ENCODE data around the gene FLYWCH2. TPM values are rescaled to one million over a fixed set of nuclear protein-coding genes. Genes with fewer than 3 reads are reported as not detected.

FLYWCH2 gene
- total and polyA plus RNA-seq, 2 of the 13 experiments (the other 11 are each of a cell fraction or from before 2014, with no cell fraction given) = 16.9 to 19.8 TPM

DNA sequence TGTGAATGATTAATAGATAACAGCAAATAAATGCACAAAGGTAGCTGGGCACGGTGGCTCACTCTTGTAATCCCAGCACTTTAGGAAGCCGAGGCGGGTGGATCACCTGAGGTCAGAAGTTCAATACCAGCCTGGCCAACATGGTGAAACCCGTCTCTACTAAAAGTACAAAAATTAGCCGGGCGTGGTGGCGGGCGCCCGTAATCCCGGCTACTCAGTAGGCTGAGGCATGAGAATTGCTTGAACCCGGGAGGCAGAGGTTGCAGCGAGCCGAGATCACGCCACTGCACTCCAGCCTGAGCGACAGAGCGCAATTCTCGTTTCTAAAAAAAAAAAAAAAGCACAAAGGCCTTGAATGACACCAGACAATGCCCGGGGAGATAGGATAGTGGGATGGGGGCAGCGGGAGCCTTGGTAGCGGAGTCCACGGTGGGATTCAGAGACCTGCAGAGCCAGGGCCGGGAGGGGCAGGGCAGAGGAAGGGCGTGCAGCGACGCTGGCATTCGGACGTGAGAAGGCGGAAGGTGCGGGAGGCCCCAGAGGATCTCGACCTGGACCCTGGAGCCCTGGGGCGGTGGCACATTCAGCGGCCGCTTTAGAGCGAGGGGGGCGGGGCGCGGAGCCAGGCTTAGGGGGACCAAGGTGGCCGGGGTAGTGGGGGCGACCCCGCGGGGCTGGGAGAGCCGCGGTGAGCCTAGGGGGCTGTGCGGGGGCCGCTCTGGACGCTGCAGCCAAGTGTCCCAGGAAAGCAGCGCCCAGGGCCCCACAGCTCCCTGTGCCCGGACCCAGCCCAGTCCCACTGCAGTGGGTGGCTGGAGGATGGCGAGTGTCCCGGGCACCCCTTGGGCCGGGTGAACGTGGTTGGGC, 999 bp upstream of the FLYWCH2 start (continued):
- TF ChIP-seq, protein P1, sequence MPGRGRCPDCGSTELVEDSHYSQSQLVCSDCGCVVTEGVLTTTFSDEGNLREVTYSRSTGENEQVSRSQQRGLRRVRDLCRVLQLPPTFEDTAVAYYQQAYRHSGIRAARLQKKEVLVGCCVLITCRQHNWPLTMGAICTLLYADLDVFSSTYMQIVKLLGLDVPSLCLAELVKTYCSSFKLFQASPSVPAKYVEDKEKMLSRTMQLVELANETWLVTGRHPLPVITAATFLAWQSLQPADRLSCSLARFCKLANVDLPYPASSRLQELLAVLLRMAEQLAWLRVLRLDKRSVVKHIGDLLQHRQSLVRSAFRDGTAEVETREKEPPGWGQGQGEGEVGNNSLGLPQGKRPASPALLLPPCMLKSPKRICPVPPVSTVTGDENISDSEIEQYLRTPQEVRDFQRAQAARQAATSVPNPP (CRISPR knock-in tag; IDR thresholded peaks at IDR 0.05) = no peak
- TF ChIP-seq POLR2AphosphoS5 (IDR thresholded peaks at IDR 0.05; ENCODE audit: low read depth, low read length) = peak; percentile 47; the same call in 1 of the 2 replicates
- no peak for TF ChIP-seq ETV5 (CRISPR knock-in tag; IDR thresholded peaks at IDR 0.05; ENCODE audit: borderline replicate concordance)
- no peak for TF ChIP-seq MLLT10 (CRISPR knock-in tag; IDR thresholded peaks at IDR 0.05)
- TF ChIP-seq ZSCAN22 (CRISPR knock-in tag; IDR thresholded peaks at IDR 0.05) = no peak
- no peak for TF ChIP-seq BHLHE40 (IDR thresholded peaks at IDR 0.05; ENCODE audit: low read length)
- TF ChIP-seq, protein P2, sequence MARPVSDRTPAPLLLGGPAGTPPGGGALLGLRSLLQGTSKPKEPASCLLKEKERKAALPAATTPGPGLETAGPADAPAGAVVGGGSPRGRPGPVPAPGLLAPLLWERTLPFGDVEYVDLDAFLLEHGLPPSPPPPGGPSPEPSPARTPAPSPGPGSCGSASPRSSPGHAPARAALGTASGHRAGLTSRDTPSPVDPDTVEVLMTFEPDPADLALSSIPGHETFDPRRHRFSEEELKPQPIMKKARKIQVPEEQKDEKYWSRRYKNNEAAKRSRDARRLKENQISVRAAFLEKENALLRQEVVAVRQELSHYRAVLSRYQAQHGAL (CRISPR knock-in tag; IDR thresholded peaks at IDR 0.05; ENCODE audit: not compliant biosample characterization) = no peak
- no peak for TF ChIP-seq SRF (IDR thresholded peaks at IDR 0.05; ENCODE audit: low read depth, low read length)
- TF ChIP-seq ZNF350 (CRISPR knock-in tag; IDR thresholded peaks at IDR 0.05; ENCODE audit: borderline replicate concordance, low read depth) = no peak
- TF ChIP-seq JUND (CRISPR knock-in tag; IDR thresholded peaks at IDR 0.05) = no peak
- no peak for TF ChIP-seq ZNF253 (CRISPR knock-in tag; IDR thresholded peaks at IDR 0.05; ENCODE audit: borderline replicate concordance)
- TF ChIP-seq KLF16 (CRISPR knock-in tag; IDR thresholded peaks at IDR 0.05) = no peak
- TF ChIP-seq CEBPG (CRISPR knock-in tag; IDR thresholded peaks at IDR 0.05) = no peak
- no peak for TF ChIP-seq FOXC1 (CRISPR knock-in tag; IDR thresholded peaks at IDR 0.05; ENCODE audit: borderline replicate concordance)
- TF ChIP-seq, protein P3, sequence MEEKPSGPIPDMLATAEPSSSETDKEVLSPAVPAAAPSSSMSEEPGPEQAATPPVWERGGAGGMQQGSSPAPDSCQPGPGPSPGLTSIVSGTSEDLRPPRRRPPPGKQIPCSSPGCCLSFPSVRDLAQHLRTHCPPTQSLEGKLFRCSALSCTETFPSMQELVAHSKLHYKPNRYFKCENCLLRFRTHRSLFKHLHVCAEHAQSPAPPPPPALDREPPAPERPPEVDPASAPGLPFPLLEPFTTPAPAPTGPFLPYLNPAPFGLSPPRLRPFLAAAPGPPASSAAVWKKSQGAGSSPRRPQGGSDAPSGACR (CRISPR knock-in tag; IDR thresholded peaks at IDR 0.05) = peak; percentile 61; the same call in 1 of the 2 replicates
- no peak for TF ChIP-seq HIVEP1 (CRISPR knock-in tag; IDR thresholded peaks at IDR 0.05)
- TF ChIP-seq, protein P4, sequence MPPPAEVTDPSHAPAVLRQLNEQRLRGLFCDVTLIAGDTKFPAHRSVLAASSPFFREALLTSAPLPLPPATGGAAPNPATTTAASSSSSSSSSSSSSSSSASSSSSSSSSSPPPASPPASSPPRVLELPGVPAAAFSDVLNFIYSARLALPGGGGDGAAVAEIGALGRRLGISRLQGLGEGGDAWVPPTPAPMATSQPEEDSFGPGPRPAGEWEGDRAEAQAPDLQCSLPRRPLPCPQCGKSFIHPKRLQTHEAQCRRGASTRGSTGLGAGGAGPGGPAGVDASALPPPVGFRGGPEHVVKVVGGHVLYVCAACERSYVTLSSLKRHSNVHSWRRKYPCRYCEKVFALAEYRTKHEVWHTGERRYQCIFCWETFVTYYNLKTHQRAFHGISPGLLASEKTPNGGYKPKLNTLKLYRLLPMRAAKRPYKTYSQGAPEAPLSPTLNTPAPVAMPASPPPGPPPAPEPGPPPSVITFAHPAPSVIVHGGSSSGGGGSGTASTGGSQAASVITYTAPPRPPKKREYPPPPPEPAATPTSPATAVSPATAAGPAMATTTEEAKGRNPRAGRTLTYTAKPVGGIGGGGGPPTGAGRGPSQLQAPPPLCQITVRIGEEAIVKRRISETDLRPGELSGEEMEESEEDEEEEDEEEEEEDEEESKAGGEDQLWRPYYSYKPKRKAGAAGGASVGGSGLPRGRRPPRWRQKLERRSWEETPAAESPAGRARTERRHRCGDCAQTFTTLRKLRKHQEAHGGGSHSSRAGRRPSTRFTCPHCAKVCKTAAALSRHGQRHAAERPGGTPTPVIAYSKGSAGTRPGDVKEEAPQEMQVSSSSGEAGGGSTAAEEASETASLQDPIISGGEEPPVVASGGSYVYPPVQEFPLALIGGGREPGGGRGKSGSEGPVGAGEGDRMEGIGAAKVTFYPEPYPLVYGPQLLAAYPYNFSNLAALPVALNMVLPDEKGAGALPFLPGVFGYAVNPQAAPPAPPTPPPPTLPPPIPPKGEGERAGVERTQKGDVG (CRISPR knock-in tag; IDR thresholded peaks at IDR 0.05; ENCODE audit: borderline replicate concordance) = no peak
- TF ChIP-seq CBX2 (IDR thresholded peaks at IDR 0.05; ENCODE audit: low read depth, low read length) = no peak
- no peak for TF ChIP-seq CBX2 (CRISPR knock-in tag; IDR thresholded peaks at IDR 0.05; ENCODE audit: low read depth)
- TF ChIP-seq GATA4 (IDR thresholded peaks at IDR 0.05; ENCODE audit: borderline replicate concordance, low read depth) = no peak
- TF ChIP-seq, protein P5, sequence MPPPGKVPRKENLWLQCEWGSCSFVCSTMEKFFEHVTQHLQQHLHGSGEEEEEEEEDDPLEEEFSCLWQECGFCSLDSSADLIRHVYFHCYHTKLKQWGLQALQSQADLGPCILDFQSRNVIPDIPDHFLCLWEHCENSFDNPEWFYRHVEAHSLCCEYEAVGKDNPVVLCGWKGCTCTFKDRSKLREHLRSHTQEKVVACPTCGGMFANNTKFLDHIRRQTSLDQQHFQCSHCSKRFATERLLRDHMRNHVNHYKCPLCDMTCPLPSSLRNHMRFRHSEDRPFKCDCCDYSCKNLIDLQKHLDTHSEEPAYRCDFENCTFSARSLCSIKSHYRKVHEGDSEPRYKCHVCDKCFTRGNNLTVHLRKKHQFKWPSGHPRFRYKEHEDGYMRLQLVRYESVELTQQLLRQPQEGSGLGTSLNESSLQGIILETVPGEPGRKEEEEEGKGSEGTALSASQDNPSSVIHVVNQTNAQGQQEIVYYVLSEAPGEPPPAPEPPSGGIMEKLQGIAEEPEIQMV (CRISPR knock-in tag; IDR thresholded peaks at IDR 0.05; ENCODE audit: low read depth) = no peak
- no peak for TF ChIP-seq PPARG (CRISPR knock-in tag; conservative IDR thresholded peaks at IDR 0.05)

Data from HepG2 (cell line).